HEK293 (cell line): ENCODE data around the gene C5orf46.

Source experiments
- CTCF ChIA-PET: fragments of 350-600 bp; formaldehyde crosslinking; extraction: SDS; loops from one replicate; lab custom pipeline; 2021; ENCODE audit warnings: antibody characterized with exemption; lab: Yijun Ruan, JAX
- POLR2A ChIA-PET: fragments of 300-600 bp; formaldehyde crosslinking; extraction: SDS; loops from one replicate; lab custom pipeline; 2020; ENCODE audit warnings: antibody characterized with exemption, inconsistent platforms; lab: Yijun Ruan, JAX
- H3K27ac ChIP-seq: fragments of 200-500 bp; sonication (Bioruptor generic); 2 replicates; pipeline ENCODE4 v1.5.1; 2014; ENCODE audit warnings: low read depth, low read length, control low read depth, inconsistent platforms; ENCODE audit errors: extremely low read depth
- H3K36me3 ChIP-seq, 2 experiments: fragments of 200-500 bp in 1 of 2; sonication (Bioruptor generic) in 1 of 2; 1 replicate in 1 of 2; 2 replicates in 1 of 2; pipeline ENCODE4 v1.5.1; 2014 to 2017; ENCODE audit warnings: inconsistent platforms in 2 of 2, low read length in 2 of 2; ENCODE audit not compliant: control insufficient read depth in 2 of 2, insufficient read depth in 1 of 2
- H3K4me1 ChIP-seq: fragments of 200-500 bp; sonication (Bioruptor generic); 2 replicates; pipeline ENCODE4 v1.5.1; 2014; ENCODE audit warnings: mild to moderate bottlenecking, low read length, inconsistent platforms; ENCODE audit not compliant: control insufficient read depth, insufficient read depth
- H3K4me3 ChIP-seq: 2 replicates; pipeline ENCODE4 v1.5.1; 2011; ENCODE audit warnings: low read depth, mild to moderate bottlenecking, control low read depth, low read length, moderate library complexity
- H3K9me3 ChIP-seq: fragments of 200-500 bp; sonication (Bioruptor generic); 2 replicates; pipeline ENCODE4 v1.5.1; 2014; ENCODE audit warnings: low read depth, low read length, inconsistent platforms; ENCODE audit not compliant: control insufficient read depth, insufficient read depth
- ATF2 ChIP-seq: fragments of 450-650 bp; formaldehyde crosslinking; IDR thresholded peaks from 2 replicates; pipeline ENCODE4 v1.5.1; 2016; ENCODE audit warnings: missing biosample characterization, missing genetic modification characterization, low read depth
- PRDM10 ChIP-seq: fragments of 450-650 bp; formaldehyde crosslinking; IDR thresholded peaks from 2 replicates; pipeline ENCODE4 v1.5.1; 2016; ENCODE audit warnings: missing biosample characterization, missing genetic modification characterization
- SALL2 ChIP-seq: fragments of 450-650 bp; formaldehyde crosslinking; IDR thresholded peaks from 2 replicates; pipeline ENCODE4 v1.5.0; 2017; ENCODE audit warnings: missing biosample characterization, mild to moderate bottlenecking, missing genetic modification characterization, borderline replicate concordance
- ZBTB48 ChIP-seq: fragments of 450-650 bp; formaldehyde crosslinking; IDR thresholded peaks from 2 replicates; pipeline ENCODE4 v1.5.1; 2016; ENCODE audit warnings: missing biosample characterization, missing genetic modification characterization
- ZNF132 ChIP-seq: fragments of 450-650 bp; formaldehyde crosslinking; IDR thresholded peaks from 2 replicates; pipeline ENCODE4 v1.5.1; 2017; ENCODE audit warnings: missing biosample characterization, missing genetic modification characterization, borderline replicate concordance
- ZNF138 ChIP-seq: fragments of 450-650 bp; formaldehyde crosslinking; IDR thresholded peaks from 2 replicates; pipeline ENCODE4 v1.5.1; 2016; ENCODE audit warnings: missing biosample characterization, missing genetic modification characterization, borderline replicate concordance
- ZNF146 ChIP-seq: fragments of 450-650 bp; formaldehyde crosslinking; IDR thresholded peaks from 2 replicates; pipeline ENCODE4 v1.5.1; 2016; ENCODE audit warnings: missing biosample characterization, missing genetic modification characterization
- ZNF155 ChIP-seq: fragments of 450-650 bp; formaldehyde crosslinking; IDR thresholded peaks from 2 replicates; pipeline ENCODE4 v1.5.1; 2016; ENCODE audit warnings: missing biosample characterization, missing genetic modification characterization
- ZNF174 ChIP-seq: fragments of 450-650 bp; formaldehyde crosslinking; IDR thresholded peaks from 2 replicates; pipeline ENCODE4 v1.5.0; 2017; ENCODE audit warnings: missing biosample characterization, mild to moderate bottlenecking, missing genetic modification characterization
- ZNF18 ChIP-seq: fragments of 450-650 bp; formaldehyde crosslinking; IDR thresholded peaks from 2 replicates; pipeline ENCODE4 v1.5.1; 2016; ENCODE audit warnings: missing biosample characterization, missing genetic modification characterization
- ZNF19 ChIP-seq: fragments of 450-650 bp; formaldehyde crosslinking; IDR thresholded peaks from 2 replicates; pipeline ENCODE4; 2016; ENCODE audit warnings: missing biosample characterization, missing genetic modification characterization, low read depth
- ZNF26 ChIP-seq: fragments of 450-650 bp; formaldehyde crosslinking; IDR thresholded peaks from 2 replicates; pipeline ENCODE4 v1.5.1; 2016; ENCODE audit warnings: missing biosample characterization, missing genetic modification characterization
- ZNF391 ChIP-seq: fragments of 450-650 bp; formaldehyde crosslinking; IDR thresholded peaks from 2 replicates; pipeline ENCODE4 v1.5.1; 2016; ENCODE audit warnings: low read depth, missing biosample characterization, missing genetic modification characterization, borderline replicate concordance
- ZNF398 ChIP-seq: fragments of 450-650 bp; formaldehyde crosslinking; IDR thresholded peaks from 2 replicates; pipeline ENCODE4 v1.5.1; 2017; ENCODE audit warnings: missing biosample characterization, missing genetic modification characterization
- ZNF404 ChIP-seq: fragments of 450-650 bp; formaldehyde crosslinking; IDR thresholded peaks from 2 replicates; pipeline ENCODE4 v1.5.1; 2017; ENCODE audit warnings: missing biosample characterization, missing genetic modification characterization
- ZNF510 ChIP-seq: fragments of 450-650 bp; formaldehyde crosslinking; IDR thresholded peaks from 2 replicates; pipeline ENCODE4 v1.5.1; 2018; ENCODE audit warnings: mild to moderate bottlenecking, missing genetic modification characterization, missing biosample characterization; ENCODE audit not compliant: insufficient replicate concordance
- ZNF580 ChIP-seq: fragments of 450-650 bp; formaldehyde crosslinking; IDR thresholded peaks from 2 replicates; pipeline ENCODE4 v1.5.1; 2016; ENCODE audit warnings: missing biosample characterization, missing genetic modification characterization
- ZNF600 ChIP-seq: fragments of 450-650 bp; formaldehyde crosslinking; IDR thresholded peaks from 2 replicates; pipeline ENCODE4 v1.5.1; 2016; ENCODE audit warnings: missing biosample characterization, missing genetic modification characterization
- ZNF843 ChIP-seq: fragments of 450-650 bp; formaldehyde crosslinking; IDR thresholded peaks from 2 replicates; pipeline ENCODE4 v1.5.1; 2016; ENCODE audit warnings: missing biosample characterization, missing genetic modification characterization
- ZSCAN30 ChIP-seq: fragments of 450-650 bp; IDR thresholded peaks from 2 replicates; pipeline ENCODE4 v1.5.1; 2018; ENCODE audit warnings: missing biosample characterization, mild to moderate bottlenecking, missing genetic modification characterization, moderate library complexity

Gene C5orf46

GRCh38 chr5:147876626-147877025 lies 29.7 kb downstream of the C5orf46 start:
- H3K36me3 ChIP-seq, result no peaks in the 10 kb centered on the region
- no peak for TF ChIP-seq SALL2
- TF ChIP-seq ZNF138, result no peak
- TF ChIP-seq ZNF580 (tag by site-specific recombination), result no peak
- TF ChIP-seq ZNF600 (tag by site-specific recombination), result no peak
- no peak for TF ChIP-seq ZSCAN30
- no peak for TF ChIP-seq ZNF18 (tag by site-specific recombination)
- TF ChIP-seq ZNF146 (tag by site-specific recombination), result no peak
- TF ChIP-seq ZNF404 (tag by site-specific recombination), result no peak
- no peak for TF ChIP-seq ZNF510 (tag by site-specific recombination)
- no peak for TF ChIP-seq ZNF398 (tag by site-specific recombination)
- TF ChIP-seq ATF2, result no peak
- no peak for TF ChIP-seq ZNF26 (tag by site-specific recombination)
- no peak for TF ChIP-seq ZNF132 (tag by site-specific recombination)
- no peak for TF ChIP-seq ZBTB48 (tag by site-specific recombination)
- TF ChIP-seq ZNF391 (tag by site-specific recombination), result no peak
- no peak for TF ChIP-seq ZNF155 (tag by site-specific recombination)
- TF ChIP-seq, all 188 proteins: peak for 0
- Histone ChIP-seq H3K4me3 (no peak overlapping the region), H3K27ac (no peak overlapping the region), H3K9me3 (no peaks in the 10 kb centered on the region), H3K4me1 (no peaks in the 10 kb centered on the region)
- CTCF ChIA-PET, result interaction anchor here (0.6 to 1.0 kb wide), 2 partner anchors 18 to 300 kb away, joined by 3 to 4 read pairs; no protein-coding TSS in a partner anchor
- POLR2A ChIA-PET, result no interaction called here

- no peaks in the 10 kb centered on the region for H3K36me3 ChIP-seq
- no peaks in the 10 kb centered on the region for H3K4me1 ChIP-seq
- H3K4me3 ChIP-seq, result no peak overlapping the region
- no peaks in the 10 kb centered on the region for H3K9me3 ChIP-seq
- CTCF ChIA-PET, result interaction anchor here (1.0 kb wide), 1 partner anchor 18 kb away, joined by 4 read pairs; no protein-coding TSS in a partner anchor
- H3K27ac ChIP-seq, result no peak overlapping the region
- POLR2A ChIA-PET, result no interaction called here
- TF ChIP-seq ZNF174 (no peak), ZNF19 (no peak), ZNF843 (tag by site-specific recombination) (no peak), ATF2 (no peak), PRDM10 (tag by site-specific recombination) (no peak)
Measured at GRCh38 chr5:147876141-147876540, 30.2 kb downstream of the C5orf46 start.
